Type B pancreatic cell (in vitro differentiated cells): ENCODE measurements around the gene ENOX1. TPM values are rescaled to one million over a fixed set of nuclear protein-coding genes. Genes with fewer than 3 reads are reported as not detected.
"Not testable (repeated sequence)": the region's sequence is repeated elsewhere in the genome, so short reads cannot be mapped to it uniquely, and the experiment has no call there.

ENCODE experiments used
- DNase-seq: peaks from one replicate; pipeline ENCODE4 v3.0.0; 2021; ENCODE audit warnings: mixed read lengths; ENCODE audit not compliant: unreplicated experiment; ENCODE audit errors: extremely low spot score
- H3K27ac Mint-ChIP-seq: 2 replicates; pipeline ENCODE4 v1.8.0; 2021; ENCODE audit warnings: mild to moderate bottlenecking, mixed read lengths
- H3K27me3 Mint-ChIP-seq: 2 replicates; pipeline ENCODE4 v1.8.0; 2021; ENCODE audit warnings: mixed read lengths
- H3K36me3 Mint-ChIP-seq: 2 replicates; pipeline ENCODE4 v1.8.0; 2021; ENCODE audit warnings: mixed read lengths
- H3K4me1 Mint-ChIP-seq: one replicate; pipeline ENCODE4 v1.8.0; 2021; ENCODE audit warnings: mixed read lengths; ENCODE audit not compliant: unreplicated experiment
- H3K4me3 Mint-ChIP-seq: 2 replicates; pipeline ENCODE4 v1.8.0; 2021; ENCODE audit warnings: mild to moderate bottlenecking, mixed read lengths
- H3K9me3 Mint-ChIP-seq: 2 replicates; pipeline ENCODE4 v1.8.0; 2021; ENCODE audit warnings: mixed read lengths
- long read RNA-seq: library from polyadenylated mRNA; unstranded; transcript quantifications from one replicate; pipeline ENCODE4 v2.0.0, GENCODE V29; 2020
- total RNA-seq: library from RNA; stranded (reverse); gene quantifications from 2 replicates; pipeline ENCODE4 v1.2.1, GENCODE V29; 2021; ENCODE audit warnings: low replicate concordance
- TF ChIP-seq, protein P1 (sequence below): fragments of 200-600 bp; sonication (generic); conservative IDR thresholded peaks from 2 replicates; pipeline ENCODE4 v1.5.0; 2021; ENCODE audit warnings: antibody characterized with exemption, mild to moderate bottlenecking

Gene ENOX1
- total RNA-seq = 2.0 and 7.5 TPM in 2 replicates
- long read RNA-seq, partial matches to known transcripts = 0 of 1 reads
- long read RNA-seq, other reads (novel, unspliced or antisense) = 1 of 1 reads

GRCh38 chr13:43786766-43787517 lies at the start of gene ENOX1:
Gene ENOX1, minus strand, starts transcription at chr13:43786972.
- peak; percentile 77 for DNase-seq
- Mint-ChIP-seq H3K4me1 (peaks cover 14% of the 10 kb centered on the region), H3K36me3 (no peaks in the 10 kb centered on the region), H3K9me3 (no peaks in the 10 kb centered on the region), H3K4me3 (peak within 1 kb of the TSS; percentile 95), H3K27me3 (peaks cover 17% of the 10 kb centered on the region), H3K27ac (peak within 1 kb of the TSS; percentile 67)
- TF ChIP-seq, protein P1, sequence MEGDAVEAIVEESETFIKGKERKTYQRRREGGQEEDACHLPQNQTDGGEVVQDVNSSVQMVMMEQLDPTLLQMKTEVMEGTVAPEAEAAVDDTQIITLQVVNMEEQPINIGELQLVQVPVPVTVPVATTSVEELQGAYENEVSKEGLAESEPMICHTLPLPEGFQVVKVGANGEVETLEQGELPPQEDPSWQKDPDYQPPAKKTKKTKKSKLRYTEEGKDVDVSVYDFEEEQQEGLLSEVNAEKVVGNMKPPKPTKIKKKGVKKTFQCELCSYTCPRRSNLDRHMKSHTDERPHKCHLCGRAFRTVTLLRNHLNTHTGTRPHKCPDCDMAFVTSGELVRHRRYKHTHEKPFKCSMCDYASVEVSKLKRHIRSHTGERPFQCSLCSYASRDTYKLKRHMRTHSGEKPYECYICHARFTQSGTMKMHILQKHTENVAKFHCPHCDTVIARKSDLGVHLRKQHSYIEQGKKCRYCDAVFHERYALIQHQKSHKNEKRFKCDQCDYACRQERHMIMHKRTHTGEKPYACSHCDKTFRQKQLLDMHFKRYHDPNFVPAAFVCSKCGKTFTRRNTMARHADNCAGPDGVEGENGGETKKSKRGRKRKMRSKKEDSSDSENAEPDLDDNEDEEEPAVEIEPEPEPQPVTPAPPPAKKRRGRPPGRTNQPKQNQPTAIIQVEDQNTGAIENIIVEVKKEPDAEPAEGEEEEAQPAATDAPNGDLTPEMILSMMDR = peak; percentile 29

DNA sequence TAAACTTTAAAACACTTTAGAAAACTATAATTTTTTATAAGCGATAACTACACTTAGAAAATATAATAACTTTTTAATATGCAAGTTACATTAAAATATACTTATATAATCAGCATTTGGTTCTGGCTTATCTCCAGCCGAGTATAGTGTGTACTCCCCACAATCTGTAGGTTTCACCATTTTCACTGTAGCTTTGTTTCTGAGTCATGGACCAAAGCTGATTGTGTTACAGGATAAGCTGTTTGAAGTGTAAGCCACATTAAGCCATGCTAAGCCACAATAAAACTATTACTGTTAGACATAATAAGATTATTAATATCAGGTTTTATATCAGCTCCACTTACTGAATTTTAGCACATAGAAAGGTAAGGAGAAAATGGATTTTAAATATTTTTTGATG lies 48.9 kb upstream of the ENOX1 start:
- Mint-ChIP-seq H3K4me1 (no peaks in the 10 kb centered on the region), H3K27me3 (no peaks in the 10 kb centered on the region), H3K27ac (no peak overlapping the region), H3K4me3 (no peak overlapping the region), H3K9me3 (no peaks in the 10 kb centered on the region), H3K36me3 (no peaks in the 10 kb centered on the region)
- TF ChIP-seq, protein P1 = no peak
- no peak for DNase-seq

GRCh38 chr13:43831088-43831487 lies 44.3 kb upstream of the ENOX1 start:
- no peaks in the 10 kb centered on the region for H3K4me1 Mint-ChIP-seq
- H3K27me3 Mint-ChIP-seq = no peaks in the 10 kb centered on the region
- H3K4me3 Mint-ChIP-seq = no peak overlapping the region
- H3K9me3 Mint-ChIP-seq = no peaks in the 10 kb centered on the region
- TF ChIP-seq, protein P1 = no peak
- no peak overlapping the region for H3K27ac Mint-ChIP-seq
- no peaks in the 10 kb centered on the region for H3K36me3 Mint-ChIP-seq
- DNase-seq = no peak

GRCh38 chr13:43830497-43830881 lies 43.7 kb upstream of the ENOX1 start:
- no peak overlapping the region for H3K4me3 Mint-ChIP-seq
- no peaks in the 10 kb centered on the region for H3K27me3 Mint-ChIP-seq
- peak overlapping the region; percentile 17 for H3K27ac Mint-ChIP-seq
- H3K4me1 Mint-ChIP-seq = no peaks in the 10 kb centered on the region
- DNase-seq = no peak
- TF ChIP-seq, protein P1 = no peak
- H3K36me3 Mint-ChIP-seq = no peaks in the 10 kb centered on the region
- no peaks in the 10 kb centered on the region for H3K9me3 Mint-ChIP-seq

- not testable (repeated sequence) for H3K4me3 Mint-ChIP-seq, H3K4me1 Mint-ChIP-seq, H3K27me3 Mint-ChIP-seq, H3K36me3 Mint-ChIP-seq, DNase-seq, H3K9me3 Mint-ChIP-seq, H3K27ac Mint-ChIP-seq
Observed at GRCh38 chr13:43824656-43825055, 37.9 kb upstream of the ENOX1 start.

- H3K9me3 Mint-ChIP-seq = peaks cover 4% of the 10 kb centered on the region
- H3K27ac Mint-ChIP-seq = no peak overlapping the region
- TF ChIP-seq, protein P1 = no peak
- no peaks in the 10 kb centered on the region for H3K36me3 Mint-ChIP-seq
- H3K27me3 Mint-ChIP-seq = no peaks in the 10 kb centered on the region
- H3K4me1 Mint-ChIP-seq = no peaks in the 10 kb centered on the region
- no peak overlapping the region for H3K4me3 Mint-ChIP-seq
- no peak for DNase-seq
Observed at GRCh38 chr13:43822969-43823368, 36.2 kb upstream of the ENOX1 start.
